ENCODE data around the gene SSR3. TPM values are rescaled to one million over a fixed set of nuclear protein-coding genes. Genes with fewer than 3 reads are reported as not detected.
"Not testable (repeated sequence)": the region's sequence is repeated elsewhere in the genome, so short reads cannot be mapped to it uniquely, and the experiment has no call there.

The SSR3 gene
- total RNA-seq, 4 donors from 2014 or later, result 96.8 to 172 (median 128) TPM

GRCh38 chr3:156575641-156576040 is 20.7 kb upstream of the SSR3 start:
- DNase-seq, result no peak
- H3K27ac ChIP-seq, result no peak overlapping the region
- no peaks in the 10 kb centered on the region for H3K9me3 ChIP-seq
- intact Hi-C loops (cut with DNase I; ENCODE audit: low total_unique reads), result no loop called here
- TF ChIP-seq POLR2A (IDR thresholded peaks at IDR 0.05) (no peak), CTCF (IDR thresholded peaks at IDR 0.05) (no peak)
- H3K4me1 ChIP-seq, result no peaks in the 10 kb centered on the region
- no peaks in the 10 kb centered on the region for H3K36me3 ChIP-seq
- no peaks in the 10 kb centered on the region for H3K27me3 ChIP-seq
- H3K4me3 ChIP-seq, result no peak overlapping the region

- H3K36me3 ChIP-seq; H3K27ac ChIP-seq; H3K9me3 ChIP-seq; H3K27me3 ChIP-seq; intact Hi-C loops (cut with DNase I; ENCODE audit: low total_unique reads); DNase-seq; H3K4me3 ChIP-seq; H3K4me1 ChIP-seq: not testable (repeated sequence)
These were observed 15.0 kb upstream of the SSR3 start for GRCh38 chr3:156569881-156570280.

- DNase-seq; H3K4me1 ChIP-seq; H3K9me3 ChIP-seq; H3K4me3 ChIP-seq; H3K27me3 ChIP-seq; intact Hi-C loops (cut with DNase I; ENCODE audit: low total_unique reads); H3K27ac ChIP-seq; H3K36me3 ChIP-seq: not testable (repeated sequence)
These were observed 14.1 kb upstream of the SSR3 start for GRCh38 chr3:156569016-156569415.

GRCh38 chr3:156563900-156564682 is 9.2 kb upstream of the SSR3 start:
- Histone ChIP-seq H3K4me3 (no peak overlapping the region), H3K27ac (no peak overlapping the region), H3K36me3 (no peaks in the 10 kb centered on the region), H3K27me3 (no peaks in the 10 kb centered on the region), H3K4me1 (no peaks in the 10 kb centered on the region), H3K9me3 (no peaks in the 10 kb centered on the region)
- TF ChIP-seq POLR2A (IDR thresholded peaks at IDR 0.05), result no peak
- TF ChIP-seq CTCF (IDR thresholded peaks at IDR 0.05), result no peak
- intact Hi-C loops (cut with DNase I; ENCODE audit: low total_unique reads), result no loop called here
- DNase-seq, result no peak

- H3K9me3 ChIP-seq; intact Hi-C loops (cut with DNase I; ENCODE audit: low total_unique reads); H3K27me3 ChIP-seq; H3K27ac ChIP-seq; DNase-seq; H3K4me1 ChIP-seq; H3K4me3 ChIP-seq; H3K36me3 ChIP-seq: not testable (repeated sequence)
These were observed 7.6 kb upstream of the SSR3 start for GRCh38 chr3:156562486-156562885.

- H3K4me1 ChIP-seq, result no peaks in the 10 kb centered on the region
- H3K27ac ChIP-seq, result no peak overlapping the region
- no peak overlapping the region for H3K4me3 ChIP-seq
- intact Hi-C loops (cut with DNase I; ENCODE audit: low total_unique reads), result no loop called here
- no peaks in the 10 kb centered on the region for H3K9me3 ChIP-seq
- DNase-seq, result no peak
- no peaks in the 10 kb centered on the region for H3K36me3 ChIP-seq
- TF ChIP-seq POLR2A (IDR thresholded peaks at IDR 0.05), result no peak
- no peak for TF ChIP-seq CTCF (IDR thresholded peaks at IDR 0.05)
- H3K27me3 ChIP-seq, result no peaks in the 10 kb centered on the region
These were observed 6.6 kb upstream of the SSR3 start for GRCh38 chr3:156561533-156561932.

GRCh38 chr3:156559321-156559720 is 4.4 kb upstream of the SSR3 start:
- H3K27me3 ChIP-seq, result no peaks in the 10 kb centered on the region

More at GRCh38 chr3:156559321-156559720, 4.4 kb upstream of the SSR3 start:
- Histone ChIP-seq H3K9me3 (no peaks in the 10 kb centered on the region), H3K27ac (no peak overlapping the region), H3K4me3 (no peak overlapping the region), H3K4me1 (no peaks in the 10 kb centered on the region), H3K36me3 (no peaks in the 10 kb centered on the region)
- TF ChIP-seq CTCF (IDR thresholded peaks at IDR 0.05) (no peak), POLR2A (IDR thresholded peaks at IDR 0.05) (no peak)
- intact Hi-C loops (cut with DNase I; ENCODE audit: low total_unique reads), result no loop called here
- no peak for DNase-seq

Measured in uterus (tissue), 4 donors.